OCI-LY3 (cell line): ENCODE measurements around the gene NFIA.

Experiments
- H2AFZ ChIP-seq: fragments of 200-600, 300-600 bp; shearing (Covaris generic); 2 replicates; pipeline ENCODE4 v1.6.0; 2014; ENCODE audit warnings: antibody characterized with exemption, low read depth, low read length
- H3K27ac ChIP-seq: fragments of 200-600, 300-600 bp; sonication (generic); 2 replicates; pipeline ENCODE4 v1.5.1; 2014; ENCODE audit warnings: mild to moderate bottlenecking, low read length, moderate library complexity, mixed read lengths
- H3K27me3 ChIP-seq: fragments of 200-600, 300-600 bp; sonication (generic); 2 replicates; pipeline ENCODE4 v1.6.1; 2014; ENCODE audit warnings: low read depth, low read length, mixed read lengths
- H3K36me3 ChIP-seq: fragments of 200-600, 300-600 bp; sonication (generic); replicated peaks from 2 replicates; pipeline ENCODE3; 2014; ENCODE audit warnings: low read depth, low read length, mixed read lengths
- H3K4me1 ChIP-seq: fragments of 300-600, 200-600 bp; sonication (generic); 2 replicates; pipeline ENCODE4 v1.6.1; 2014; ENCODE audit warnings: low read length, mixed read lengths
- H3K4me2 ChIP-seq: fragments of 200-600, 300-600 bp; sonication (generic); 2 replicates; pipeline ENCODE4 v1.6.1; 2014; ENCODE audit warnings: low read length, mixed read lengths
- H3K4me3 ChIP-seq: fragments of 300-600, 200-600 bp; sonication (generic); 2 replicates; pipeline ENCODE4 v1.5.1; 2014; ENCODE audit warnings: antibody characterized with exemption, mild to moderate bottlenecking, low read length, moderate library complexity
- H3K79me2 ChIP-seq: fragments of 300-600, 200-600 bp; shearing (Covaris generic); 2 replicates; pipeline ENCODE4 v1.6.1; 2014; ENCODE audit warnings: mild to moderate bottlenecking, low read length, mixed read lengths
- H3K9ac ChIP-seq: fragments of 300-600, 200-600 bp; shearing (Covaris generic); 2 replicates; pipeline ENCODE4 v1.6.0; 2014; ENCODE audit warnings: mild to moderate bottlenecking, low read length, moderate library complexity
- H3K9me3 ChIP-seq: fragments of 200-600, 300-600 bp; shearing (Covaris generic); 2 replicates; pipeline ENCODE4 v1.6.1; 2014; ENCODE audit warnings: low read length, mixed read lengths; ENCODE audit not compliant: insufficient read depth
- H4K20me1 ChIP-seq: fragments of 200-600, 300-600 bp; sonication (generic); 2 replicates; pipeline ENCODE4 v1.6.1; 2016; ENCODE audit warnings: low read length, mixed read lengths; ENCODE audit not compliant: insufficient read depth
- EZH2phosphoT487 ChIP-seq: fragments of 200-600 bp; shearing (Covaris generic); IDR thresholded peaks from 2 replicates; pipeline ENCODE4 v1.6.1; 2018; ENCODE audit warnings: antibody characterized with exemption, mixed run types, low read depth
- TF ChIP-seq, protein P1 (sequence below): fragments of 200-600, 300-600 bp; sonication (generic); IDR thresholded peaks from 2 replicates; pipeline ENCODE4 v1.5.1; 2014; ENCODE audit warnings: antibody characterized with exemption, low read length, low read depth

NFIA gene

DNA sequence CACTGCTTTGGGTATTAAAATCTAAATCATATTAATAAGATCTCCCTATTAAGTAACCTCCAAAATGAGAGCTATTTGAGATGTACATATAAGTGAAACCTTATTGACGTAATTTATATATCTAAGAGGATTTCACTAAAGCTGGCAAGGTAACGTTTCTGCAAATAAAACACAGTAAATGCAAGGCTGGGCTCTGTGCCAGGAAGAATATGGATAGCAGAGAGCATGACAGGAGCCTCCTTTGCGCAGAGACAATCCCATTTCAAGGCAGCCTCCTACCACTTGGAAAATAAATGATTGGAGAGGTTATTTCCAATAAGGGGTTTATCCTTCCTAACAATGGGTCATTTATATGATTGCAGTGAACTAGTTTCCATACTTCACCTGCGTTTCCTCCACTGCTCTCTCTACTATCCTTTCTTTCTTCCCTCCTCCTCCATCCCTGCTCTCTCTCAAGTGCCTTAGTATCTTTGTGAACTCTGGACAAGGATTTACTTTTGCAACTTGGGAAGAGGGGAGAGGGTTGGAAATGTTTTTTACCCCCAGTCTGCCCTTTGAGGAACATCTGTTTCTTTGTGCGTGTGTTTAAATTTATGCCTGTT, 3.0 kb upstream of the NFIA start:
- Histone ChIP-seq H3K27ac (no peak overlapping the region), H3K27me3 (no peaks in the 10 kb centered on the region), H3K79me2 (no peaks in the 10 kb centered on the region), H3K9ac (no peak overlapping the region), H2AFZ (no peak overlapping the region), H3K36me3 (no peaks in the 10 kb centered on the region), H3K4me2 (no peak overlapping the region), H3K4me1 (peaks cover 10% of the 10 kb centered on the region), H3K9me3 (no peaks in the 10 kb centered on the region), H3K4me3 (no peak overlapping the region), H4K20me1 (no peaks in the 10 kb centered on the region)
- no peak for TF ChIP-seq EZH2phosphoT487

DNA sequence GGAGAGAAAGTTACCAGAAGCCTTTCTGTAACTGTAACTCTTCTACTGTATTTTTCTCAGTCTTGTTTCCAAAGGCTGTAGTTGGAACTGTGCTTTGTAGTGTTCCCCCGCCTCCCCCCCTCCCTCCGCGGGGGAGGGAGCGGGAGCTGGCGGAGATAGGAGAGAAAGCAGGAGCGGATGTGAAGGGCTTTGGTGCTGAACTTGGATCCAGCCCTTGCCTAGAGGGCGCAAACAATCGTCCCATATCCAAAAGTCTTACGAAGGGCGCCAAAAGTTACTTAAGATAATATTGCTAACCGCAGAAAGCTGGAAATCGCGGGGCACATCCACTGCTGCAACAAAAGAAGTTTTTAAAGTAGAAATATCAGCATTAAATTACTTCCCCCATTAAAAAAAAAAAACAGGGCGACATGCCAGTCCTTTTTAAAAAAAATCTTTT, 2.4 kb upstream of the NFIA start:
- no peak overlapping the region for H3K9ac ChIP-seq
- no peaks in the 10 kb centered on the region for H3K27me3 ChIP-seq
- no peaks in the 10 kb centered on the region for H3K36me3 ChIP-seq
- no peak overlapping the region for H3K4me2 ChIP-seq
- no peaks in the 10 kb centered on the region for H4K20me1 ChIP-seq
- TF ChIP-seq, protein P1, sequence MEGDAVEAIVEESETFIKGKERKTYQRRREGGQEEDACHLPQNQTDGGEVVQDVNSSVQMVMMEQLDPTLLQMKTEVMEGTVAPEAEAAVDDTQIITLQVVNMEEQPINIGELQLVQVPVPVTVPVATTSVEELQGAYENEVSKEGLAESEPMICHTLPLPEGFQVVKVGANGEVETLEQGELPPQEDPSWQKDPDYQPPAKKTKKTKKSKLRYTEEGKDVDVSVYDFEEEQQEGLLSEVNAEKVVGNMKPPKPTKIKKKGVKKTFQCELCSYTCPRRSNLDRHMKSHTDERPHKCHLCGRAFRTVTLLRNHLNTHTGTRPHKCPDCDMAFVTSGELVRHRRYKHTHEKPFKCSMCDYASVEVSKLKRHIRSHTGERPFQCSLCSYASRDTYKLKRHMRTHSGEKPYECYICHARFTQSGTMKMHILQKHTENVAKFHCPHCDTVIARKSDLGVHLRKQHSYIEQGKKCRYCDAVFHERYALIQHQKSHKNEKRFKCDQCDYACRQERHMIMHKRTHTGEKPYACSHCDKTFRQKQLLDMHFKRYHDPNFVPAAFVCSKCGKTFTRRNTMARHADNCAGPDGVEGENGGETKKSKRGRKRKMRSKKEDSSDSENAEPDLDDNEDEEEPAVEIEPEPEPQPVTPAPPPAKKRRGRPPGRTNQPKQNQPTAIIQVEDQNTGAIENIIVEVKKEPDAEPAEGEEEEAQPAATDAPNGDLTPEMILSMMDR = no peak
- no peak for TF ChIP-seq EZH2phosphoT487
- peaks cover 10% of the 10 kb centered on the region for H3K4me1 ChIP-seq
- no peaks in the 10 kb centered on the region for H3K9me3 ChIP-seq
- H3K4me3 ChIP-seq = no peak overlapping the region
- no peak overlapping the region for H3K27ac ChIP-seq
- no peaks in the 10 kb centered on the region for H3K79me2 ChIP-seq
- no peak overlapping the region for H2AFZ ChIP-seq

DNA sequence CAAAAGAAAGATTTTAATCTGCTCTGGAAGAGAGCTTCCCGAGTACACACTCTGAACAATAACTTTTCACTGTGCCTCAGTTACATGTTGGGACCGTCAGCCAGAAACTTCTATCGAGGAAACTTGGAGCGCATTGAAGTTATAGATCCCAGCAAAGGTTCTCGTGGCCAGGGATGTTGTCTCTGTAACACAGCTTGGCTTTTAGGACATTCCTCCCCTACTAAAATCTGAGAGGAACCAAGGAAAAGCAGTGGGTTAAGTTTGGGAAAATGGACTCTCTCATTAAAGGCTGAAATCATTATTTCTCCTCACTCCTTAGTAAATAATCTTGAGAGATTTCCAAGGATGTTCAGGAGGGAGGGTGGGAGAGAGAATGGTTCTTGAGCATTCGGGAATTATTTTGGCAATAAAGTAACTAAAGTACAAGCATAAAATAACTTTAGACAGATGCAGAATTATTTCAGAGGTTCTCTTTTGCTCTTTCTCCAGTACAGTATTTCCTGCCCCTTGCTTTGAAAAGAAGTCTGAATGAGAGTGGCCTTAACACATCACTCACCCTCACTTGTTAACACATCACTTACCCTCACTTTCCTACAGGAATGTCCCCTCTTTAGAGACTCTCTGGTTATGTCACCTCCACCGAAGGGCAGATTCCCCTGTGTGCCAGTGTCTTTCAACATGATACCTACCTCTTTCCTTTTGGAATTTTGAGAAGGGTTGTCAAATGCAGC, 1.8 kb upstream of the NFIA start:
- no peaks in the 10 kb centered on the region for H4K20me1 ChIP-seq
- no peak overlapping the region for H3K27ac ChIP-seq
- H3K36me3 ChIP-seq = no peaks in the 10 kb centered on the region
- H3K4me1 ChIP-seq = peaks cover 10% of the 10 kb centered on the region
- TF ChIP-seq EZH2phosphoT487 = no peak
- TF ChIP-seq, protein P1 = no peak
- H3K9ac ChIP-seq = no peak overlapping the region
- no peaks in the 10 kb centered on the region for H3K27me3 ChIP-seq
- H3K4me3 ChIP-seq = no peak overlapping the region
- no peaks in the 10 kb centered on the region for H3K9me3 ChIP-seq
- H3K79me2 ChIP-seq = no peaks in the 10 kb centered on the region
- H3K4me2 ChIP-seq = no peak overlapping the region
- no peak overlapping the region for H2AFZ ChIP-seq

DNA sequence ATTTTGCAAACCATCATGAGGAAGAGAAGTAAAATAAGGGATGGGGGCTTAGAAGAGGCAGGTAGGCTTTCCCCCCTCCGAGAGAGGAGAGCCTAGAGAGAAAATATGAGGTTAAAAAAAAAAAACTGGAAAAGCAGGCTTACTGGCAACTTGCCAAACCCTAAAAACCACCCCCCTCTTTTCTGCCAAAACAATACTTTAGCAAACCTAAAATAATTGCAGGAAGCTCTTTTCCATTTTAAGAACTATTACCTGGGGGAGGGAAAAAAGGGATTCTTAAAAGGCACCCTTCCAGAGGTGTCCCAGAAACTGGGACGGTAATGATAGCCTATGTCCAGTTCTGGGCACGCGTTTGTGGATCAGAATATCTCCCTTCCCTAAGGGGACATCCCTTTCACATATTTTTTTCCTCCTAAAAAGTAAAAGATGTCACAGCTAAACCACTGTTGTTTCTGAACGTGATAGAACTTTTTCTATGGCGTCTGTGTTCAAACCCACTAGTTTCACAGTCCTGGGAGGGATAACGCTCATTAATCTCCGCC, 1.1 kb upstream of the NFIA start:
- Histone ChIP-seq H3K9me3 (no peaks in the 10 kb centered on the region), H3K27ac (no peak overlapping the region), H3K36me3 (no peaks in the 10 kb centered on the region), H4K20me1 (no peaks in the 10 kb centered on the region), H3K79me2 (no peaks in the 10 kb centered on the region), H3K9ac (no peak overlapping the region), H3K4me1 (peaks cover 9% of the 10 kb centered on the region), H2AFZ (no peak overlapping the region), H3K27me3 (no peaks in the 10 kb centered on the region), H3K4me2 (no peak overlapping the region), H3K4me3 (no peak overlapping the region)
- no peak for TF ChIP-seq EZH2phosphoT487
- TF ChIP-seq, protein P1 = no peak
